CD4-positive, alpha-beta T cell (primary cell): Measurements from ENCODE around the gene ANKRD30BL. TPM values are rescaled to one million over a fixed set of nuclear protein-coding genes. Genes with fewer than 3 reads are reported as not detected.
A peak's percentile ranks its signal among the peaks of the same experiment; 100 is the strongest.
"Not testable (repeated sequence)": the region's sequence is repeated elsewhere in the genome, so short reads cannot be mapped to it uniquely, and the experiment has no call there.

ENCODE experiments used
- ATAC-seq: fragments of 200-7000 bp; cut with Tn5 transposase; one replicate; pipeline ENCODE4 v1.10.0; 2022; ENCODE audit warnings: mild to moderate bottlenecking; ENCODE audit not compliant: poor library complexity
- CTCF ChIA-PET: fragments of 350-600 bp; sonication (Branson Sonifier 250); formaldehyde crosslinking; loops from one replicate; lab custom pipeline; 2021; ENCODE audit warnings: antibody characterized with exemption, inconsistent platforms; lab: Charles Lee
- POLR2A ChIA-PET: fragments of 350-600 bp; sonication (Branson Sonifier 250); formaldehyde crosslinking; loops from one replicate; lab custom pipeline; 2021; ENCODE audit warnings: antibody characterized with exemption, inconsistent platforms; lab: Charles Lee
- DNase-seq, 14 experiments: peaks; one replicate each; pipeline ENCODE4 v3.0.0-alpha.2; 2013 to 2020; ENCODE audit warnings: mixed read lengths in 2 of 14
- H3K27ac ChIP-seq, 2 donors: one replicate each; pipeline versions ENCODE4 v1.5.1 to v1.7.0; 2013; ENCODE audit warnings: low read length in 2 of 2, low read depth in 1 of 2, mild to moderate bottlenecking in 1 of 2
- H3K27me3 ChIP-seq, 2 experiments: 1 replicate in 1 of 2; 2 replicates in 1 of 2; pipeline versions ENCODE4 v1.6.1 to v1.7.0; 2013; ENCODE audit warnings: low read length in 2 of 2, control low read depth in 1 of 2, mild to moderate bottlenecking in 1 of 2, moderate library complexity in 1 of 2; ENCODE audit not compliant: insufficient read depth in 2 of 2, control insufficient read depth in 1 of 2
- H3K36me3 ChIP-seq: one replicate; pipeline ENCODE4 v1.6.1; 2013; ENCODE audit warnings: low read length, control low read depth; ENCODE audit not compliant: insufficient read depth
- H3K4me1 ChIP-seq: one replicate; pipeline ENCODE4 v1.6.1; 2013; ENCODE audit warnings: low read length, control low read depth; ENCODE audit not compliant: insufficient read depth
- H3K4me3 ChIP-seq: one replicate; pipeline ENCODE4 v1.5.1; 2013; ENCODE audit warnings: mild to moderate bottlenecking, low read length, moderate library complexity
- H3K9me3 ChIP-seq, 2 experiments: 1 replicate in 1 of 2; 2 replicates in 1 of 2; pipeline versions ENCODE4 v1.6.1 to v1.7.0; 2013; ENCODE audit warnings: low read length in 2 of 2, mild to moderate bottlenecking in 2 of 2, control low read depth in 1 of 2, moderate library complexity in 1 of 2; ENCODE audit not compliant: control insufficient read depth in 1 of 2, insufficient read depth in 1 of 2
- H3K27ac Mint-ChIP-seq: one replicate; pipeline ENCODE4 v1.8.0; 2020; ENCODE audit warnings: mixed read lengths
- H3K27me3 Mint-ChIP-seq: one replicate; pipeline ENCODE4 v1.8.0; 2021; ENCODE audit warnings: mixed read lengths
- H3K36me3 Mint-ChIP-seq: one replicate; pipeline ENCODE4 v1.8.0; 2021; ENCODE audit warnings: low read depth, mixed read lengths
- H3K4me1 Mint-ChIP-seq: one replicate; pipeline ENCODE4 v1.8.0; 2021; ENCODE audit warnings: low read depth, mixed read lengths
- H3K4me3 Mint-ChIP-seq: one replicate; pipeline ENCODE4 v1.8.0; 2020; ENCODE audit warnings: mild to moderate bottlenecking, mixed read lengths
- H3K9me3 Mint-ChIP-seq: one replicate; pipeline ENCODE4 v1.8.0; 2020; ENCODE audit warnings: mixed read lengths
- intact Hi-C, 2 experiments: fragments of 100-400 bp; cut with DNase I in 1 of 2; cut with micrococcal nuclease in 1 of 2; formaldehyde crosslinking; loops; one replicate each; pipeline versions ENCODE4 v1.15.1 to v1.9.0; 2023 to 2025; cut with DNase I, micrococcal nuclease
- polyA plus RNA-seq, 2 donors: library from polyadenylated mRNA; unstranded; fragments of 120-200 nt; gene quantifications; one replicate each; pipeline ENCODE4 v1.2.1, GENCODE V29; 2013
- total RNA-seq, 174 experiments: library from RNA in 2 of 174; stranded (reverse) in 2 of 174; gene quantifications; one replicate each; pipeline ENCODE4 v1.2.3 and lab custom pipeline; 2021 to 2026

ANKRD30BL gene, protein sequence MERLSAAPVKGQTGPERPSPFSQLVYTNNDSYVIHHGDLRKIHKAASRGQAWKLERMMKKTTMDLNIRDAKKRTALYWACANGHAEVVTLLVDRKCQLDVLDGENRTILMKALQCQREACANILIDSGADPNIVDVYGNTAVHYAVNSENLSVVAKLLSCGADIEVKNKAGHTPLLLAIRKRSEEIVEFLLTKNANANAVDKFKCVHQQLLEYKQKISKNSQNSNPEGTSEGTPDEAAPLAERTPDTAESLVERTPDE
- not detected for total RNA-seq
- polyA plus RNA-seq (2013, experiment 1 of 2), result 0.06 TPM
- 0.03 TPM for polyA plus RNA-seq (2013, experiment 2 of 2)
- total RNA-seq (lab: John Stamatoyannopoulos, UW), result 0 to 0.24 (median 0) reads per million in 172 experiments

DNA sequence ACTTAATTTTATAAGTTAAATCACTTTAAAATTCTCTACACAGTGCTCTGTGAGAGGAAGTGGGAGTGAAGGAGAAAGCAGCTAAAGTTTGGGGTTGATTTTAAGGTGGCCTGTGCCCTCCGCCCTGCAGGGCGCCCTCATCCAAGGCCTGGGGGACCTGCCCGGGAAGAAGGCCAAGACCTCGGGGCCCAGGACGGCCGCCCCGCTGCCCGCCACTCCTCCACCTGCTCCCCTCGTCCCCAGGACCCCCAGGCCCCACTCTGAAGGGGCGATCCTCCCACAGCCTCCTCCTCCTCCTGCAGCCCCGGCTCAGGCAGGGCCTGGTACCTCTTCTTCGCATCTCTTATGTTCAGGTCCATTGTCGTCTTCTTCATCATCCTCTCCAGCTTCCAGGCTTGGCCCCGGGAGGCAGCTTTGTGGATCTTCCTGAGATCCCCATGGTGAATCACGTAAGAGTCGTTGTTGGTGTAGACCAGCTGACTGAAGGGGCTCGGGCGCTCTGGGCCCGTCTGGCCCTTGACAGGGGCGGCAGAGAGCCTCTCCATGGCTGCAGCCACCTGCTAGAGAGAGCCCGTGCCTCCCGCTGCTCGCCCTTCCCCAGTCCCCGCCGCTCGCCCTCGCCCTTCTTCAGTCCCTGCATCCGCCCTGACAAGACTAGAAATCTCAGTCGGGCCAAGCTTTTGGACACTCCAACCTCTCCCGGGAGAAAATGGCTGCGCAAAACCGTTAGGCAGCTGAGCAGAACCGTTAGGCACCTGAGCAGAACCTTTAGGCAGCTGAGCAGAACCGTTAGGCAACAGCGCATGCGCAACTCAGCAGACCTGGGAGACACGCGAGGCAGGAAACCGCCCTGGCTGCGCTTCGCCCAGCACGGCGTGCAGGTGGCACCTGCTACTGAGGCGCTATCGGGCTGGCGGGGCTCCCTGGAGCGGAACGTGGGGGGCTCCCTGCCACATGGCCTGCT lies at the start of gene ANKRD30BL:
Gene ANKRD30BL, minus strand, starts transcription at position 792 of the 964 bp plus-strand sequence. Its CDS starts 247 bp downstream, at position 545.
- CTCF ChIA-PET, DNase-seq, H3K27me3 Mint-ChIP-seq, POLR2A ChIA-PET, H3K27ac Mint-ChIP-seq, H3K36me3 ChIP-seq, H3K4me3 Mint-ChIP-seq, H3K9me3 Mint-ChIP-seq, H3K4me3 ChIP-seq, H3K4me1 Mint-ChIP-seq, intact Hi-C loops, H3K36me3 Mint-ChIP-seq, H3K27ac ChIP-seq, H3K4me1 ChIP-seq, ATAC-seq, H3K27me3 ChIP-seq: not testable (repeated sequence)
- H3K9me3 ChIP-seq, result peaks cover 0 to 19% of the 10 kb centered on the region in 2 experiments

DNA sequence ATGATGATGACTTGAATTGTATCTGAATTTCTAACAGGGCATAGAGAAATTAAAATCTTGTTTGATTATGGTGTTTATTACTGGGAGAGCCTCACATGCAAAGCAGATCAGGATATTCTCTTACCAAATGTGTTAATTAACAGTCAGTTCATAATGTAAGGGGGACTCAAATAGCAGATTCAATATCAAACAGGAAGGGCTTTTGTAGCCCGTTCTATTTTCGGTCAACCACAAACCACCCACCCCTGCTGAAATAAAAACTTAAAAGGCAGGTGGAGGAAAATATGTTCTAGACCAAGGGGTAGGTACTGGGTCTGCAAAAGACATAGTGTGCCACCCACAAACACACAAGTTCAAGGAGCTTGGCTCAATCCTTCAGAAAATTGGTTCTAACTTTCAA lies 41.1 kb upstream of the ANKRD30BL start:
- DNase-seq, H3K36me3 Mint-ChIP-seq, H3K27ac Mint-ChIP-seq, H3K27ac ChIP-seq, H3K9me3 Mint-ChIP-seq, H3K9me3 ChIP-seq, H3K27me3 Mint-ChIP-seq, H3K4me3 ChIP-seq, H3K4me1 ChIP-seq, ATAC-seq, H3K4me3 Mint-ChIP-seq, H3K4me1 Mint-ChIP-seq, intact Hi-C loops, CTCF ChIA-PET, H3K36me3 ChIP-seq, H3K27me3 ChIP-seq, POLR2A ChIA-PET: not testable (repeated sequence)

DNA sequence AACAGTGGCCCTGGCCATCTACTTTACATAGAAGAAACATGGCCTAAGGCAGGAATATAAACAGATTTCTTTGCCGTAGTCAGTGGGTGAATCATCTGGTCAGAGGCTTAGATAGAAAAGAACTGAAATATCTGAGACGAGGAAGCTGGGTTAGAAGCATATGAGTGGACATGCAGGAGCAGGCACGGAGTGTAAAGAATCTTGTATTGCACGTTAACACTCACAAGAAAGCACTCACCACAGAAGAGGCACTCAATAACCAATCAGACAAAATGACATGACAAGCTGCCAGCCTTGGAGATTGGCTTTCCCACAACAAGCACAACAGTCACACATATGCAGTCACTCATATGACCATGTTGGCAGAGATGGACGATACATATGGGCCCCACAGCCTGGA lies 31.1 kb upstream of the ANKRD30BL start:
- POLR2A ChIA-PET, intact Hi-C loops, H3K27ac Mint-ChIP-seq: not testable (repeated sequence)

DNA sequence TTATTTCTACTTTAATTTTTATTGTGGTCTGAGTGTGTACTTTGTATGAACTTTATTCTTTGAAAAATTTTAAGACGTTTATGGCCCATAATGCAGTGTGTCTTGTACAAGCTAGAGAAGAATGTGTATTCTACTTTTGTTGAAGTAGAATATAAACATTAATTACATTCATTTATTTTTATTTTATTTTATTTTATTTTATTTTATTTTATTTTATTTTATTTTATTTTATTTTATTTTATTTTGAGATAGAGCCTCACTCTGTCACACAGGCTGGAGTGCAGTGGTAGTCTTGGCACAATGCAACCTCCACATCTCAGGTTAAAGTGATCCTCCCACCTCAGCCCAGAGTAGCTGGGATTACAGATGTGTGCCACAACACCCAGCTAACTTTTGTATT lies 5.3 kb upstream of the ANKRD30BL start:
- H3K9me3 Mint-ChIP-seq, H3K27ac Mint-ChIP-seq, DNase-seq, H3K36me3 ChIP-seq, H3K27me3 ChIP-seq, H3K27ac ChIP-seq, H3K4me1 Mint-ChIP-seq, H3K36me3 Mint-ChIP-seq, POLR2A ChIA-PET, intact Hi-C loops, ATAC-seq, H3K4me3 ChIP-seq, CTCF ChIA-PET, H3K4me1 ChIP-seq, H3K4me3 Mint-ChIP-seq, H3K27me3 Mint-ChIP-seq: not testable (repeated sequence)
- peaks cover 0 to 12% of the 10 kb centered on the region in 2 experiments for H3K9me3 ChIP-seq

More for the DNA sequence above, 31.1 kb upstream of the ANKRD30BL start:
- H3K4me1 ChIP-seq, H3K4me1 Mint-ChIP-seq, ATAC-seq, DNase-seq, H3K4me3 Mint-ChIP-seq, H3K27me3 Mint-ChIP-seq, H3K4me3 ChIP-seq, H3K9me3 ChIP-seq, H3K36me3 Mint-ChIP-seq, H3K27me3 ChIP-seq, H3K27ac ChIP-seq, H3K9me3 Mint-ChIP-seq, CTCF ChIA-PET, H3K36me3 ChIP-seq: not testable (repeated sequence)

DNA sequence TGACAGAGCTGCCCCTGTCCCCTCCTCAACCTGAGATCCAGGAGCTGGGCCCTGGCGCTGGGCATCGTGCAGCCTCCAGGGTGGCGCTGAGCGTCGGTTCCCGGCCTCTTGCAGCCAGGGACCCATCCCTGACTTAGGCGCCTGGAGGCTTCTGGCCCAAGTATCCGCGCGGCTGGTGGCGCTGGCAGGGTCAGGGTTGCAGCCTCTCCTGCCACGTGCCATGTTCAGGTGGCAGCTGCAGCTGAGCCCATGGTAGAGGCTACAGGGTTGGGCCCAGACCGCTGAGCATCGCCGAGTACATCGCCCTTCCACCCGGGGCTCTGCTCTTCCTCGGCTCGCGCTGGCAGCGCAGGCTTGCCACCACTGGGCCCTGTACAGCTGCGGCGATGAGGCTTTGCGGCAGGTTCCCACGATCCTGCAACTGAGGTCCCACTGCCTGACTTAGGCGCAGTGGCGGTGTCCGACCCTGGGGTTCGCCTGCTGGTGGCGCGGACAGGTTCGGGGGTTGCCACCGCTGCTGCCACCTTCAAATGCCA lies 441 bp upstream of the ANKRD30BL start:
- H3K27me3 Mint-ChIP-seq, H3K36me3 ChIP-seq, CTCF ChIA-PET, H3K4me1 ChIP-seq, POLR2A ChIA-PET, DNase-seq, H3K27ac Mint-ChIP-seq, H3K36me3 Mint-ChIP-seq, H3K4me1 Mint-ChIP-seq, H3K4me3 ChIP-seq, H3K27me3 ChIP-seq, intact Hi-C loops, ATAC-seq, H3K27ac ChIP-seq, H3K9me3 Mint-ChIP-seq, H3K4me3 Mint-ChIP-seq: not testable (repeated sequence)
- peaks cover 0 to 19% of the 10 kb centered on the region in 2 experiments for H3K9me3 ChIP-seq

DNA sequence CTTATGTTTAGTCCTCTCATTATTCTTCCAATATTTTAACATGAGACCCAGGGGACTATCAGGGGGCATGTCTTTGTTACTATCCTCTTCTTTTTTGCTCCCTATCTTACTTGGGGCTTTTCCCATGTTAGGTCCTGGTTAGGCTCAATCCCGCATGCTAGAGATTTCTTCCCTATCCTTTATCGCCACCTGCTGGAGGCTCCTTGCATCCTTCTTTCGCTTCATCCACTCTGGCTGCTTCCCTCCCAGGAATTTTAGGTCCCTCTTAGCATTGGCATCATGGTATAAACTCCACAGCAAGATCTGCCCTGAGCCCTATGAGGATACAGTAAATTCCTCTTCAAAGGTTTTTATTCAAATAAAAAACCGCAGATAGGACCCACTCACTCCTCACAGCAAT lies 15.0 kb downstream of the ANKRD30BL start:
- H3K27ac Mint-ChIP-seq, H3K9me3 Mint-ChIP-seq, H3K4me1 Mint-ChIP-seq, POLR2A ChIA-PET, H3K27ac ChIP-seq, H3K27me3 ChIP-seq, H3K9me3 ChIP-seq, H3K4me3 ChIP-seq, ATAC-seq, H3K36me3 Mint-ChIP-seq, H3K4me1 ChIP-seq, H3K36me3 ChIP-seq, CTCF ChIA-PET, H3K4me3 Mint-ChIP-seq, H3K27me3 Mint-ChIP-seq: not testable (repeated sequence)
- DNase-seq, result peak in 4 of 14 experiments; percentile 2 to 13 (median 11)
- intact Hi-C loops, result loop anchor here in 1 of 2 experiments (10.0 kb wide), 1 partner anchor 992 kb away; no protein-coding TSS in a partner anchor
